HCT116 (cell line): Measurements from ENCODE around the gene TPD52L1. TPM values are rescaled to one million over a fixed set of nuclear protein-coding genes. Genes with fewer than 3 reads are reported as not detected.

ENCODE experiments used
- ATAC-seq: fragments of 200-7000 bp; cut with Tn5 transposase; 2 replicates; pipeline ENCODE4 v1.9.1; 2020; ENCODE audit warnings: mild to moderate bottlenecking, moderate library complexity
- BruUV-seq: library from RNA; stranded (reverse); fragments of 400-500 nt; replicated peaks from 2 replicates; lab custom pipeline; 2021; lab: Mats Ljungman, UMichigan
- CTCF ChIA-PET: fragments of 300-600 bp; sonication (Branson Sonifier 250); formaldehyde crosslinking; loops from one replicate; lab custom pipeline; 2021; ENCODE audit warnings: antibody characterized with exemption; lab: Charles Lee
- POLR2A ChIA-PET: fragments of 300-600, 350-600 bp; sonication (Branson Sonifier 250); formaldehyde crosslinking; loops from one replicate; lab custom pipeline; 2021; ENCODE audit warnings: antibody characterized with exemption; lab: Charles Lee
- RAD21 ChIA-PET, 2 experiments: fragments of 300-600 bp; sonication (Branson Sonifier 250); formaldehyde crosslinking; loops; one replicate each; lab custom pipeline; 2023; ENCODE audit warnings: low total read pairs in 2 of 2; ENCODE audit not compliant: uncharacterized antibody in 2 of 2, unreplicated experiment in 2 of 2, low non-redundant PET in 1 of 2; lab: Charles Lee
- DNase-seq: peaks from one replicate; pipeline ENCODE4 v3.0.0-alpha.2; 2010; ENCODE audit warnings: low read depth, low spot score
- H2AFZ ChIP-seq: fragments of 200-600 bp; shearing (Covaris generic), sonication (generic); 2 replicates; pipeline ENCODE4 v1.6.1; 2017; ENCODE audit warnings: low read depth, mixed run types, mixed read lengths, antibody characterized with exemption, low read length; ENCODE audit not compliant: poor library complexity, severe bottlenecking
- H3K27ac ChIP-seq: 2 replicates; pipeline ENCODE4 v1.5.1; 2012; ENCODE audit warnings: low read depth, low read length
- H3K27me3 ChIP-seq: fragments of 200-600 bp; sonication (generic); 2 replicates; pipeline ENCODE4 v1.6.1; 2016; ENCODE audit warnings: mixed run types, low read length, mixed read lengths; ENCODE audit not compliant: insufficient read depth
- H3K36me3 ChIP-seq, 2 experiments: fragments of 200-500 bp in 1 of 2; fragments of 200-600 bp in 1 of 2; sonication (Bioruptor generic) in 1 of 2; sonication (generic) in 1 of 2; 2 replicates each; pipeline versions ENCODE4 v1.5.1 to v1.6.1; 2014 to 2016; ENCODE audit warnings: low read length in 2 of 2, inconsistent platforms in 1 of 2, mixed read lengths in 1 of 2, mixed run types in 1 of 2; ENCODE audit not compliant: insufficient read depth in 2 of 2, control insufficient read depth in 1 of 2
- H3K4me1 ChIP-seq, 2 experiments: fragments of 200-600 bp in 1 of 2; sonication (generic) in 1 of 2; 2 replicates each; pipeline versions ENCODE4 v1.5.1 to v1.6.1; 2012 to 2017; ENCODE audit warnings: low read length in 2 of 2, inconsistent platforms in 1 of 2, mild to moderate bottlenecking in 1 of 2, mixed read lengths in 1 of 2, mixed run types in 1 of 2, moderate library complexity in 1 of 2; ENCODE audit not compliant: insufficient read depth in 2 of 2, control insufficient read depth in 1 of 2
- H3K4me2 ChIP-seq: fragments of 200-600 bp; sonication (generic); 2 replicates; pipeline ENCODE4 v1.6.1; 2017; ENCODE audit warnings: mixed run types, low read length, mixed read lengths
- H3K4me3 ChIP-seq, 2 experiments: fragments of 200-600 bp in 1 of 2; sonication (generic) in 1 of 2; replicated peaks in 1 of 2; 2 replicates each; pipeline ENCODE4 v1.5.1; 2011 to 2016; ENCODE audit warnings: low read length in 2 of 2, control low read depth in 1 of 2, low read depth in 1 of 2, mild to moderate bottlenecking in 1 of 2, mixed read lengths in 1 of 2, mixed run types in 1 of 2
- H3K79me2 ChIP-seq: fragments of 200-600 bp; sonication (generic); 2 replicates; pipeline ENCODE4 v1.6.1; 2017; ENCODE audit warnings: mild to moderate bottlenecking, mixed run types, low read length, moderate library complexity, mixed read lengths; ENCODE audit not compliant: insufficient read depth
- H3K9ac ChIP-seq: fragments of 200-600 bp; sonication (generic); 2 replicates; pipeline ENCODE4 v1.6.1; 2016; ENCODE audit warnings: low read length, mixed read lengths
- H3K9me2 ChIP-seq: fragments of 200-600 bp; sonication (generic), shearing (Covaris generic); 2 replicates; pipeline ENCODE4 v1.6.1; 2017; ENCODE audit warnings: mixed run types, mild to moderate bottlenecking, moderate library complexity; ENCODE audit not compliant: insufficient read depth
- H3K9me3 ChIP-seq, 2 experiments: fragments of 200-500 bp in 1 of 2; fragments of 200-600 bp in 1 of 2; sonication (Bioruptor generic) in 1 of 2; sonication (generic) in 1 of 2; 2 replicates each; pipeline ENCODE4 v1.6.1; 2014 to 2017; ENCODE audit warnings: low read length in 2 of 2, mixed read lengths in 2 of 2, inconsistent platforms in 1 of 2, low read depth in 1 of 2, mild to moderate bottlenecking in 1 of 2, mixed run types in 1 of 2, moderate library complexity in 1 of 2; ENCODE audit not compliant: control insufficient read depth in 1 of 2, insufficient read depth in 1 of 2
- H4K20me1 ChIP-seq: fragments of 200-600 bp; sonication (generic), shearing (Covaris generic); 2 replicates; pipeline ENCODE4 v1.6.1; 2017; ENCODE audit warnings: mixed run types, mild to moderate bottlenecking, moderate library complexity; ENCODE audit not compliant: insufficient read depth
- CEBPB ChIP-seq: IDR thresholded peaks from 2 replicates; pipeline ENCODE4 v1.6.1; 2012; ENCODE audit warnings: low read depth
- EGR1 ChIP-seq: IDR thresholded peaks from 2 replicates; pipeline ENCODE4 v1.6.1; 2012; ENCODE audit warnings: low read depth
- ELF1 ChIP-seq: IDR thresholded peaks from 2 replicates; pipeline ENCODE4 v1.6.1; 2012; ENCODE audit warnings: low read depth, borderline replicate concordance
- EZH2phosphoT487 ChIP-seq: fragments of 200-600 bp; IDR thresholded peaks from 2 replicates; pipeline ENCODE4 v1.6.1; 2018; ENCODE audit warnings: antibody characterized with exemption, borderline replicate concordance
- JUND ChIP-seq: IDR thresholded peaks from 2 replicates; pipeline ENCODE4 v1.6.1; 2012
- POLR2A ChIP-seq: IDR thresholded peaks from 2 replicates; pipeline ENCODE4 v1.7.0; 2011; ENCODE audit warnings: borderline replicate concordance; ENCODE audit not compliant: insufficient read depth, insufficient read length; ENCODE audit errors: extremely low read depth
- POLR2AphosphoS5 ChIP-seq: IDR thresholded peaks from 2 replicates; pipeline ENCODE4 v1.6.1; 2011; ENCODE audit warnings: mild to moderate bottlenecking, low read depth, low read length, moderate library complexity
- RAD21 ChIP-seq: IDR thresholded peaks from 2 replicates; pipeline ENCODE4 v1.6.1; 2012; ENCODE audit warnings: low read depth, mild to moderate bottlenecking
- REST ChIP-seq: IDR thresholded peaks from 2 replicates; pipeline ENCODE4 v1.6.1; 2012; ENCODE audit warnings: low read depth
- SRF ChIP-seq: IDR thresholded peaks from 2 replicates; pipeline ENCODE4 v1.6.1; 2012; ENCODE audit warnings: low read depth
- ZFX ChIP-seq: fragments of 450-650 bp; IDR thresholded peaks from 2 replicates; pipeline ENCODE4 v1.6.1; 2017
- intact Hi-C: fragments of 100-400 bp; cut with micrococcal nuclease; formaldehyde crosslinking; loops from 2 replicates; pipeline ENCODE4 v1.10.0; 2022
- total RNA-seq: library from RNA; stranded (reverse); gene quantifications from one replicate; pipeline ENCODE4 v1.2.1, GENCODE V29; 2021; ENCODE audit not compliant: unreplicated experiment
- TF ChIP-seq, protein P1 (sequence below), 3 experiments: fragments of 200-600 bp in 1 of 3; sonication (generic) in 1 of 3; IDR thresholded peaks in 2 of 3; conservative IDR thresholded peaks in 1 of 3; 2 replicates each; pipeline ENCODE4 v1.5.1; 2012 to 2017; ENCODE audit warnings: low read depth in 2 of 3, low read length in 2 of 3, antibody characterized with exemption in 1 of 3, borderline replicate concordance in 1 of 3, control low read depth in 1 of 3, mild to moderate bottlenecking in 1 of 3, mixed read lengths in 1 of 3, mixed run types in 1 of 3, moderate library complexity in 1 of 3; ENCODE audit not compliant: insufficient read depth in 1 of 3
- TF ChIP-seq, protein P2 (sequence below): IDR thresholded peaks from 2 replicates; pipeline ENCODE4 v1.6.1; 2011; ENCODE audit warnings: mild to moderate bottlenecking, low read length, moderate library complexity; ENCODE audit not compliant: insufficient replicate concordance; ENCODE audit errors: extremely low read depth

Gene TPD52L1
- total RNA-seq, 1 experiment from 2014 or later = 64.1 TPM

- Histone ChIP-seq H3K36me3 (no peaks in the 10 kb centered on the region), H3K4me1 (no peaks in the 10 kb centered on the region), H3K27ac (no peak overlapping the region), H3K9ac (no peak overlapping the region), H3K79me2 (no peaks in the 10 kb centered on the region), H3K4me3 (no peak overlapping the region), H2AFZ (no peak overlapping the region), H3K9me2 (no peaks in the 10 kb centered on the region), H4K20me1 (no peaks in the 10 kb centered on the region), H3K4me2 (no peak overlapping the region), H3K27me3 (no peaks in the 10 kb centered on the region)
- DNase-seq (no peak), ATAC-seq (no peak)
- CTCF ChIA-PET = no interaction called here
- intact Hi-C loops = no loop called here
- TF ChIP-seq, protein P1, sequence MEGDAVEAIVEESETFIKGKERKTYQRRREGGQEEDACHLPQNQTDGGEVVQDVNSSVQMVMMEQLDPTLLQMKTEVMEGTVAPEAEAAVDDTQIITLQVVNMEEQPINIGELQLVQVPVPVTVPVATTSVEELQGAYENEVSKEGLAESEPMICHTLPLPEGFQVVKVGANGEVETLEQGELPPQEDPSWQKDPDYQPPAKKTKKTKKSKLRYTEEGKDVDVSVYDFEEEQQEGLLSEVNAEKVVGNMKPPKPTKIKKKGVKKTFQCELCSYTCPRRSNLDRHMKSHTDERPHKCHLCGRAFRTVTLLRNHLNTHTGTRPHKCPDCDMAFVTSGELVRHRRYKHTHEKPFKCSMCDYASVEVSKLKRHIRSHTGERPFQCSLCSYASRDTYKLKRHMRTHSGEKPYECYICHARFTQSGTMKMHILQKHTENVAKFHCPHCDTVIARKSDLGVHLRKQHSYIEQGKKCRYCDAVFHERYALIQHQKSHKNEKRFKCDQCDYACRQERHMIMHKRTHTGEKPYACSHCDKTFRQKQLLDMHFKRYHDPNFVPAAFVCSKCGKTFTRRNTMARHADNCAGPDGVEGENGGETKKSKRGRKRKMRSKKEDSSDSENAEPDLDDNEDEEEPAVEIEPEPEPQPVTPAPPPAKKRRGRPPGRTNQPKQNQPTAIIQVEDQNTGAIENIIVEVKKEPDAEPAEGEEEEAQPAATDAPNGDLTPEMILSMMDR (IDR thresholded peaks at IDR 0.05 in 2 of 3, conservative IDR thresholded peaks at IDR 0.05 in 1 of 3; ENCODE audit: borderline replicate concordance in 1 of 3, insufficient read depth in 1 of 3, low read depth in 2 of 3, low read length in 2 of 3) = no peak
- TF ChIP-seq, all 23 proteins: peak for 0
- BruUV-seq = no TSS peak
- ChIA-PET POLR2A (no interaction called here), RAD21 (no interaction called here)
- H3K9me3 ChIP-seq = no peaks in the 10 kb centered on the region
These were observed 105.2 kb downstream of the TPD52L1 start for GRCh38 chr6:125258651-125259353.

- ATAC-seq (no peak), DNase-seq (no peak)
- intact Hi-C loops = no loop called here
- Histone ChIP-seq H3K79me2 (no peaks in the 10 kb centered on the region), H2AFZ (no peak overlapping the region), H3K36me3 (no peaks in the 10 kb centered on the region), H3K4me3 (no peak overlapping the region), H3K4me1 (no peaks in the 10 kb centered on the region), H3K9ac (no peak overlapping the region), H3K4me2 (no peak overlapping the region), H4K20me1 (no peaks in the 10 kb centered on the region), H3K9me3 (no peaks in the 10 kb centered on the region), H3K27me3 (no peaks in the 10 kb centered on the region), H3K27ac (no peak overlapping the region), H3K9me2 (no peaks in the 10 kb centered on the region)
- CTCF ChIA-PET = no interaction called here
- BruUV-seq = no TSS peak
- RAD21 ChIA-PET = no interaction called here
- POLR2A ChIA-PET = no interaction called here
- TF ChIP-seq RAD21 (no peak), CEBPB (no peak), POLR2AphosphoS5 (no peak), REST (no peak), JUND (no peak), SRF (no peak), EZH2phosphoT487 (no peak), ZFX (no peak), POLR2A (no peak), EGR1 (no peak), ELF1 (no peak)
- TF ChIP-seq, protein P2, sequence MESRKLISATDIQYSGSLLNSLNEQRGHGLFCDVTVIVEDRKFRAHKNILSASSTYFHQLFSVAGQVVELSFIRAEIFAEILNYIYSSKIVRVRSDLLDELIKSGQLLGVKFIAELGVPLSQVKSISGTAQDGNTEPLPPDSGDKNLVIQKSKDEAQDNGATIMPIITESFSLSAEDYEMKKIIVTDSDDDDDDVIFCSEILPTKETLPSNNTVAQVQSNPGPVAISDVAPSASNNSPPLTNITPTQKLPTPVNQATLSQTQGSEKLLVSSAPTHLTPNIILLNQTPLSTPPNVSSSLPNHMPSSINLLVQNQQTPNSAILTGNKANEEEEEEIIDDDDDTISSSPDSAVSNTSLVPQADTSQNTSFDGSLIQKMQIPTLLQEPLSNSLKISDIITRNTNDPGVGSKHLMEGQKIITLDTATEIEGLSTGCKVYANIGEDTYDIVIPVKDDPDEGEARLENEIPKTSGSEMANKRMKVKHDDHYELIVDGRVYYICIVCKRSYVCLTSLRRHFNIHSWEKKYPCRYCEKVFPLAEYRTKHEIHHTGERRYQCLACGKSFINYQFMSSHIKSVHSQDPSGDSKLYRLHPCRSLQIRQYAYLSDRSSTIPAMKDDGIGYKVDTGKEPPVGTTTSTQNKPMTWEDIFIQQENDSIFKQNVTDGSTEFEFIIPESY = no peak
These were observed 105.8 kb downstream of the TPD52L1 start for GRCh38 chr6:125259354-125259736.
